GM19467 (cell line): ENCODE data around the gene DHX29.

ENCODE experiments used
- ATAC-seq: cut with Tn5 transposase; IDR thresholded peaks from one replicate; pipeline ENCODE4 v1.9.1; 2021; ENCODE audit warnings: mild to moderate bottlenecking, moderate library complexity; ENCODE audit not compliant: unreplicated experiment

Gene DHX29

GRCh38 chr5:55211184-55211874, 96.2 kb downstream of the DHX29 start:
- ATAC-seq: no peak
